Kidney tubule cell (primary cell): Measurements from ENCODE around the gene ZBTB22.
"Not testable (repeated sequence)": the region's sequence is repeated elsewhere in the genome, so short reads cannot be mapped to it uniquely, and the experiment has no call there.

Experiments used
- DNase-seq: peaks from one replicate; pipeline ENCODE4 v3.0.0-alpha.2; 2018; ENCODE audit warnings: low spot score

Gene ZBTB22

GRCh38 chr6:33301877-33302276, 15.7 kb downstream of the ZBTB22 start:
- DNase-seq: no peak

GRCh38 chr6:33299237-33299944, 18.2 kb downstream of the ZBTB22 start:
- DNase-seq: peak; percentile 94

DNA sequence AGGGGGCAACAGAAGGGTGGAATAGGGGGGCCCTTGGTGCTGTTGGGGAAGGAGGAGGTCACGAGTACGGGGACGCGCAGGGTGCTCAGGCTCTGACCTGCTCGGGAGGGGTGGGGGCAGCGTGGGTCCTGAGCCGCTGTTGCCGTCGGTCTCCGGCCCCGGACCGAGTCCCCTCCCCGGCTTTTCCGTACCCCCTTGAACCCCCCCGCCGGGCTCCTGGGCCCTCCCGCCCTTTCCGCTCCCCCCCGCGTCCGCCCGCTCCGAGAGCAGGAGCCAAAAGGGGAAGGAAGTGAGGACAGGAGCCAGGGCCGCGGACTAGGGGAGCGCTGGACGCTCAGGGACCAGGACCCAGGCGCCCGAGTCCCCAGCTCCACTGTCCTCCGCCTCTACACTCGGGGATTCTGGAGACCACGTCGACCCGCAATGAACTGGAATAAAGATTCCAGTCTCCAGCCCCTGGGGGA, 18.7 kb downstream of the ZBTB22 start, which contains the start of gene RGL2:
Gene RGL2 (minus strand): TSS at position 170 of the 464 bp plus-strand sequence. CDS start 332 bp downstream, outside the sequence.
- peak; percentile 72 for DNase-seq

DNA sequence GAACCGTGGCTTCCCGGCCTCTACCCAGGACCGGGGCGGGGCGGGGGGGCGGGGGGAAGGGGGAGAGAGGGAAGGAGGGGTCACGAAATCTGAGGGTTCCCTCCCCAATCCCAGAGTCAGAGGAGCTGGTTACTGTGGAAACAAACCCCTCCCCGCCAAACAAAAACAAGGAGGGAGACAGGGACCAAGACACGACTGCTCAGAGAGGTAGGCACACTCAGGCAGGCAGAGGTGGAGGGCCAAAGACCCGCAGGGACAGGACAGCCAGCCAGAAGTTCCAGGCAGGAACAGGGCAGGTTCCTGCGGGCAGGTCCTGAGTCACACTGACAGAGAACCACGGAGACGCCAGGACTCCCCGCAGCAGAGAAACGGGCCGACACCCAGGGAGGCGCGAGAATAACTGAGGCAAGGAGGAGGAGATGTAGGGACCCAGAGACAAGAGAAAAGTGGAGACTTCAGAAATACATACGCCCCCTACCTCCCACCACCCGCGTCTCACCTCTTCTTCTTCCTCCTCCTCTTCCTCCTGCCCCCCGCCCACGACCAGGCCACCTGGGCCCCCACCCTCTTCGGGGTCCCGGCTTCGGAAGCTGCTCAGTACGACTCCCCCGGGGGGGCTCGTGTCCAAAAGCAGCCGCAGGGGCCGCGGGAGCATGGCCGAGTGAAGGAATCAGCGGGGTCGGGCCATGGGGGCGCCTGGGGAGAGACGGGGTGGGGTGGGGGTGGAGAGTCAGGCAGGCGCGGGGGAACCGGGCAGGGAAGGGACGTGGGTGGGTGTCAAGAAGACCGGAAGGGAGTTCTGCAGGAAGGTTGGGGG, 19.4 kb downstream of the ZBTB22 start:
- DNase-seq: peak; percentile 92

DNA sequence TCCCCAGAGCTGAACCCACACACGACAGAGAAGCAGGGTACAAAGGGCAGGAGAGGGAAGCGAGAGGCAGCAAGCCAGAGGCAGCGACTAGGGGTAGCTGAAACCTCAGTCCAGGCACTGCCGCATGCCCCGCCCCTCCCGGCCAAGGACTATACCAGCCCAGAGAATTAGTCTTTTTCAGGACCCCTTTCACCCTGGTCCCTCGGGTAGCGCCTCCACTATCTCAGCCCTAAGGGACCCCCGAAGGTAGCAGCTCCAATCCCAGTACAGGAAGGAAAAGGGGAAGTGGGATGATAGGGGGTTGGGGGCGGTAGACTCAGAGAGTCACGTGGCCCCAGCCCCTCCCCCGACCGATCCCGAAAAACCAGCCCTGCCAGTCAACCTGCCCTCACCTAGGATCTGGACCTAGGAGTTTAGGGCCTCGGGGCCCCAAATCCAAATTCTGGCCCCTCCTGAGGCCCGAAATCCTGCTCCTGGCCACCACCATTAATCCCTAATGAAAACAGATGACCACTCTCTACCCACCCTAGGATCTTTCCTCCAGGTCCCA, 20.1 kb downstream of the ZBTB22 start:
- DNase-seq: no peak

- no peak for DNase-seq
Measured at GRCh38 chr6:33296797-33297405, 20.6 kb downstream of the ZBTB22 start.

DNA sequence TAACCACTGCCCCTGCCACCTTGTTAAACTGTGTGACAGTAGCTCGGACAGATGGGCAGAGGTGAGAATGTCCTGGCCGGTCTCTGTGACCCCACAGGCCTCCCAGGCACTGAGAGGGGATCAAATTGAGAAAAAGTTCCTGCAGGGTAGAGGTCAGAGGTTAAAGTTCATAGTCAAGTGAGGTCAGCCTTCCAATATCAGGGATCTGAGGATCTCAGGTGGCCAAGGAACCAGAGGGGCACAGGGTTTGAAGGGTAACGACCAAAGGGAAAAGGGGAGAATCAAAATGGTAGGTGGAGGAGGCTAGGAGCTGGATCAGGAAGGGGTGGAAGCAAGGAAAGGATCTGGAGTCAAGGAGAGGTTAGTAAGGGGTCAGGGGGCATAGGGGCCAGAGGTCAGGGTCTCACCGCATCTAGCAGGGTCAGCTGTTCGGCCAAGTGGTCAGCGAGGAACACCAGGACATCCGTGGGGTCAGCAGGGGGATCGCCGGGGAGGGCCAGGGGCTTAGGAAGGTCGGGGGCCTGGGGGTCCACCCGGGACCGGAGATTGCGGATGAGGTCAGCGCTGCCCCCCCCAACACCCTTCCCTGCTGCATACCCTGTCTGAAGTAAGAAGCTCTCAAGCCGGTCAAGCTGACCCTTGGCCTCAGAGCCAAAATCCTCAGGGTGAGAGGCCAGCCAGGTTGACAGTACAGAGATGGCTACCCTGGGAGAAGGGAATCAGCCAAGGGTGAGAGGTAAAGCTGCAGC, 21.7 kb downstream of the ZBTB22 start:
- no peak for DNase-seq

DNA sequence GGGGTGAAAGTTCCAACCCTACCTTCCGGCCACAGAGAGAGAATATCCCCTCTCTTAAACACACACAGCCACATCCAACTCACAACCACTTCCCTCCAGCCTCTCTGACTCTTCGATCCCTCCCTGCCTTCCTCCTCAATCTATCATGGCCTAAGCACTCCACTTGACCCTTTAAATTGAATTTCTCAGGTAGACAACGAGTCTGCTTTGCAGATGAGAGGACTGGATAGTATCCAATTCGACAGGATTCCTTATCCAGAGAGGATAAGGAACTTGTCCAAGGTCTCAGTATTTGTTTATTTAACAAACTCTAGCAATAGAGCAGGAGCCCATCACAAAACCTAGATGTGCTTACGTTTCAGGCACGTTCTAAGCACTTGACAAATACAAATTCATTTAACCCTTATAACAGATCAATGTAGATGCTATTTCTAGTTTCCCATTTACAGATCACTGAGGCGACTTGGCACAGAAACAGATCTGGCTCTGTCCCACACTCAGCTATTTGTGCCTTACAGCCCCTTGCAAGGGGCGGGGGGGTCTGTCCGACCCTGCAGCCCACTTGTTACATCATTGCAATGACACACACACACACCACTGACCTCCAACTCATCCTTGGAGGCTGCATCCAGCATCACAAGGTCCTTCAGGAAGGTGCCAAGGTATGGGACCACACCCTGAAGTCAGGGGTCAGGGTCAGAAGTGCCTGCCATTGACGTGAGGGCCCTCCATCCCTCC, 23.3 kb downstream of the ZBTB22 start:
- no peak for DNase-seq

DNA sequence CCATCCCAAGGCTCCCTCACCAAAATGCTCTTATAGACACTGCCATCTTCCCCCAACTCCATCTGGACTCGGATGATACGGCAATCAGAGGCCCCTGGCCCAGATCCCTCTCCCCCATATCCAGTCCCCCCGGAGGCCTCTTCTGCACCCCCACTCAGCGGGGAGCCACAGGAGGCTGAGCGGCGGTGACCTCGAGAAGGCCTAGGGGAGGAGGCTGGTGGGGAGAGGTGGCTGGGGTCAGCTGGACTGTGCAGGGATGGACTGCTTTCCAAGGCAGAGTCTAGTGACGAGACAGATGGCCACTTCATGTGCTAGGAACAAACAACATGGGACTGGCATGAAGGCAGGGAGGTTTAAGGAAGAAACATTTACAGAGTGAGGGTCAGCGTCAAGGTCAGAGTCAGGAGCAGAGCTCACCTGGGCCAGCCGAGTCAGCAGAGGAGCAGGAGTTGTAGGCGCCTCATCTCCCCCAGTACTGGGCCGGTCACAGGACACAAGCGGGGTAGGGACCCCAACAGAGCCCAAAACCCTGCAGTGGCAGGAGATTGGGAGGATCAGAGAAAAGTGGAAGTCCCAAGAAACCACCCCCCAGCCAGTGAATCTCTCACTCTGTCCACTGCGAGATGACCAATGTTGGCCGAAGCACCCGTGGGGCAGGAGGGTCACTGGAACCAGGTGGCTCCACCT, 24.4 kb downstream of the ZBTB22 start:
- DNase-seq: no peak

- DNase-seq: no peak
Measured at GRCh38 chr6:33290459-33290858, 27.1 kb downstream of the ZBTB22 start.

DNA sequence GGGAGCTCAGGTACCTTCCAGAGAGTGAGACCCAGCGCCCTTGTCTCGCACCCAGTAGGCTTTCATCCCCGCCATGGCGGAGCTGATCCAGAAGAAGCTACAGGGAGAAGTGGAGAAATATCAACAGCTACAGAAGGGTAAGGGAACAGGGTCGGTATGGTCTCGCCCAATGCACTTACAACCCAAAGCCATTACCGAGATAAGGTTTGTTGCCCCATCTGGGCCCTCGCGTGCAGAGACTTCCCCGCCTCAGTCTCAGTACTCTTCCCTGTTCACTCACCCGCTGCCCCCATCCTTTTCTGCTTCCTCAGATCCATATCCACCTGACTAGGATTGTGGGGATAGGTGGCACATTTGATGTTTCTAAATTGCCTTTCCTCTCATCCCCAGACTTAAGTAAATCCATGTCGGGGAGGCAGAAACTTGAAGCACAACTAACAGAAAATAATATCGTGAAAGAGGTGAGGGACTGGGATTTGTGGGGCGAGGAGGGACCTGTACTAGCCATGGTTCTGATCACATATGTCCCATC, 27.7 kb downstream of the ZBTB22 start:
- no peak for DNase-seq

DNA sequence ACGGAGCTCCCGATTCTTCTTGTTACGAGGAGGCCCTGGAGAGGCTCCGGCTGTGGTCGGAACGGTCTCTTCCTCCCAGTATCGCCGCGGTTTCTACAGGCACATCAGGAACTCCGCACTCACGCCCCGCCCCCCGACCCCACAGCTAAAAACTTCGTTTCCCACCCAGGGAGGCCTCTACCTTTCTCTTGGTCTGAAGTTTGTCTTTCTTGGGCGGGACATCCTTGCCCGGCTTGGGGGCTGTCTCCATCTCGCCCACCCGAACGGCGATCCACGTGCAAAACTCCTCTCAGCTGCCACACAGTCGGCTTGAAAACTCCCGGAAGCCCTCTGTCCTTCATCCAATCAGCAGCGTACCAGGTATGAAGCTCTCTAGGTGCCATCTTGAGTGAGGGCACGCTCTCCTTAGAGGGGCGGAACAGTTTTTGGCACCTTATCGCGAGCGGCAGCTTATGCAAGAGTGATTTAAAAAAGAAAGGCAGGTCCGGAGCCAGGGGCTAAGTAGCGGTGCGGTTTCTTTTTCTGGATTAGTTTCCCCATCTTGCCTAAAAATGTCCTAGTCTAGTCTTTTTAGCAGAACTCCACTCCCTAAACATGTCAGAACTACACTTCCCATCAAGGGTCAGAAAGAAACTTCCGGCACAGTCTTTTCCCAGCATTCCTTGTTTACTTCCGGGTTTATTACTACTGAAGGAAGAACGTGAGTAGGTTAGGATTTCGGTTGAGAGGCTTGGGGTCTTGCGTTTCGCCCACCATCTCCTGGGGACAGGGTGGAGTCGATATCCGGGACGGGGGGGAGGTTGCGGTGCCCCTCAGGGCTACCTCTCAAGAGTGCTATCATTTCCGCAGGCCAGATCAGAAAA, 28.4 kb downstream of the ZBTB22 start, which contains the start of the genes PFDN6 and WDR46:
Gene PFDN6 (plus strand): TSS at position 681 of the 863 bp plus-strand sequence. CDS start 256 bp downstream, outside the sequence.
Gene WDR46 (minus strand): TSS at position 319 of the 863 bp plus-strand sequence. CDS start 69 bp downstream, at position 250.
- DNase-seq: peak; percentile 90

GRCh38 chr6:33288141-33288920, 29.2 kb downstream of the ZBTB22 start:
- DNase-seq: no peak

GRCh38 chr6:33286946-33287914, 30.3 kb downstream of the ZBTB22 start:
- no peak for DNase-seq

GRCh38 chr6:33285214-33285613, 32.3 kb downstream of the ZBTB22 start:
- DNase-seq: not testable (repeated sequence)

DNA sequence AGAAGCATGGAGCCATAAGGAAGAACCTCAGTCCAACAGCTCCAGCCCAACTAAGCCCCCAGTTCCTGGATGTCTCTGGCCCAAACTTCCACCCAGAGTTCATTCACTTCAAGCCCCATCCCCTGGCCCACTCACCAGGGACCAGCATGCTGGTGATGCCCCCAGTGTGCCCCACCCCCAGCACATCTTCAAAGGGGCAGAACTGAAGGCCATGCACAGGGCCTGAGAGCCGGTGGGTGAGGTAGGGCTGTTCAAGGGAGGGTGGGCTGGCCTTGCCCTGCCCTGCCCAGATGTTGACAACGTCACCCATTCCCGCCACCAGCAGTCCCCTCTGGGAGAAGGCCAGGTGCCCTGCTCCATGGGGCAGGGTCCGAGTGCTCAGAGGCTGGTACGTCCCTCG, 37.0 kb downstream of the ZBTB22 start:
- no peak for DNase-seq
